CD14-positive monocyte (primary cell): ENCODE measurements around the gene STK32A. TPM values are rescaled to one million over a fixed set of nuclear protein-coding genes. Genes with fewer than 3 reads are reported as not detected.

Experiments
- DNase-seq, 3 donors: peaks; one replicate each; pipeline ENCODE4 v3.0.0-alpha.2; 2011 to 2022
- H2AFZ ChIP-seq: 2 replicates; pipeline ENCODE4 v1.6.0; 2012; ENCODE audit warnings: mild to moderate bottlenecking, low read depth, low read length, inconsistent platforms; ENCODE audit not compliant: insufficient read depth, poor library complexity, severe bottlenecking
- H3K27ac ChIP-seq, 2 donors: 1 replicate in 1 of 2; 2 replicates in 1 of 2; pipeline ENCODE4 v1.5.1; 2012 to 2013; ENCODE audit warnings: low read length in 2 of 2, control low read depth in 1 of 2, inconsistent platforms in 1 of 2, low read depth in 1 of 2, mild to moderate bottlenecking in 1 of 2
- H3K27me3 ChIP-seq, 2 donors: one replicate each; pipeline versions ENCODE4 v1.6.0 to v1.6.1; 2011 to 2013; ENCODE audit warnings: low read length in 2 of 2; ENCODE audit not compliant: control insufficient read depth in 2 of 2, insufficient read depth in 2 of 2
- H3K36me3 ChIP-seq, 2 donors: replicated peaks in 1 of 2; 1 replicate in 1 of 2; 2 replicates in 1 of 2; pipeline versions ENCODE4 v1.5.1 to v1.6.1; 2012 to 2013; ENCODE audit warnings: low read length in 2 of 2, control low read depth in 1 of 2, inconsistent platforms in 1 of 2, mild to moderate bottlenecking in 1 of 2; ENCODE audit not compliant: insufficient read depth in 2 of 2, control insufficient read depth in 1 of 2
- H3K4me1 ChIP-seq, 2 donors: 1 replicate in 1 of 2; 2 replicates in 1 of 2; pipeline versions ENCODE4 v1.5.1 to v1.6.1; 2012 to 2013; ENCODE audit warnings: low read length in 2 of 2, control low read depth in 1 of 2, inconsistent platforms in 1 of 2, mild to moderate bottlenecking in 1 of 2, moderate library complexity in 1 of 2; ENCODE audit not compliant: insufficient read depth in 2 of 2, control insufficient read depth in 1 of 2
- H3K4me2 ChIP-seq: replicated peaks from 2 replicates; pipeline ENCODE3; 2012; ENCODE audit warnings: low read length, moderate library complexity, mild to moderate bottlenecking; ENCODE audit not compliant: poor library complexity, severe bottlenecking; ENCODE audit errors: extremely low read depth
- H3K4me3 ChIP-seq, 3 experiments: fragments of 200-600 bp in 1 of 3; sonication (generic) in 1 of 3; replicated peaks in 1 of 3; 1 replicate in 2 of 3; 2 replicates in 1 of 3; pipeline ENCODE4 v1.5.1; 2011 to 2013; ENCODE audit warnings: low read length in 3 of 3, mild to moderate bottlenecking in 3 of 3, control low read depth in 2 of 3, low read depth in 2 of 3, inconsistent platforms in 1 of 3, moderate library complexity in 1 of 3
- H3K79me2 ChIP-seq: 2 replicates; pipeline ENCODE4 v1.6.0; 2012; ENCODE audit warnings: mild to moderate bottlenecking, control low read depth, inconsistent platforms, low read length, moderate library complexity; ENCODE audit not compliant: insufficient read depth
- H3K9ac ChIP-seq: 2 replicates; pipeline ENCODE4 v1.6.0; 2017; ENCODE audit warnings: low read length, mild to moderate bottlenecking; ENCODE audit not compliant: insufficient read depth, poor library complexity, severe bottlenecking
- H3K9me3 ChIP-seq, 2 donors: replicated peaks in 1 of 2; 1 replicate in 1 of 2; 2 replicates in 1 of 2; pipeline versions ENCODE4 v1.5.1 to v1.6.1; 2012 to 2013; ENCODE audit warnings: low read length in 2 of 2, control low read depth in 1 of 2; ENCODE audit not compliant: control insufficient read depth in 1 of 2, insufficient read depth in 1 of 2
- H4K20me1 ChIP-seq: 2 replicates; pipeline ENCODE4 v1.6.0; 2012; ENCODE audit warnings: mild to moderate bottlenecking, low read length, control low read depth, moderate library complexity; ENCODE audit not compliant: insufficient read depth
- H3K27ac Mint-ChIP-seq, 7 donors: one replicate each; pipeline ENCODE4 v1.8.0; 2020; ENCODE audit warnings: mild to moderate bottlenecking in 7 of 7, mixed read lengths in 7 of 7, moderate library complexity in 6 of 7, inconsistent platforms in 2 of 7
- H3K27me3 Mint-ChIP-seq, 3 donors: one replicate each; pipeline ENCODE4 v1.8.0; 2021 to 2022; ENCODE audit warnings: low read depth in 3 of 3, mild to moderate bottlenecking in 3 of 3, mixed read lengths in 3 of 3, moderate library complexity in 3 of 3, inconsistent platforms in 1 of 3
- H3K36me3 Mint-ChIP-seq, 2 donors: one replicate each; pipeline ENCODE4 v1.8.0; 2020; ENCODE audit warnings: mixed read lengths in 2 of 2, inconsistent platforms in 1 of 2, mild to moderate bottlenecking in 1 of 2
- H3K4me1 Mint-ChIP-seq: one replicate; pipeline ENCODE4 v1.8.0; 2020; ENCODE audit warnings: mild to moderate bottlenecking, mixed read lengths
- H3K4me3 Mint-ChIP-seq, 2 donors: one replicate each; pipeline ENCODE4 v1.8.0; 2020; ENCODE audit warnings: mild to moderate bottlenecking in 2 of 2, mixed read lengths in 2 of 2, moderate library complexity in 1 of 2
- H3K9me3 Mint-ChIP-seq, 7 donors: one replicate each; pipeline ENCODE4 v1.8.0; 2020 to 2022; ENCODE audit warnings: mixed read lengths in 7 of 7, mild to moderate bottlenecking in 6 of 7, moderate library complexity in 6 of 7, inconsistent platforms in 2 of 7
- WGBS: methylation state at CpG from one replicate; pipeline ENCODE4 v1.1.5; 2013; ENCODE audit warnings: missing lambda C conversion rate; ENCODE audit not compliant: insufficient coverage; 5-methylcytosine and 5-hydroxymethylcytosine counted together
- intact Hi-C, 2 donors: fragments of 100-400 bp; cut with micrococcal nuclease; formaldehyde crosslinking; loops; one replicate each; pipeline versions ENCODE4 v1.15.0 to v1.15.1; 2023
- polyA plus RNA-seq, 3 donors: library from polyadenylated mRNA; depleted of rRNA in 1 of 3; unstranded in 2 of 3; stranded (reverse) in 1 of 3; fragments of 300-500 nt in 2 of 3; fragments of >200 nt in 1 of 3; fragmentation: Illumina TruSeq in 2 of 3; gene quantifications; 1 replicate in 2 of 3; 2 replicates in 1 of 3; pipeline ENCODE4 v1.2.3, GENCODE V29; 2012 to 2021
- TF ChIP-seq, protein P1 (sequence below): fragments of 200-600 bp; IDR thresholded peaks from one replicate; pipeline ENCODE4 v1.8.0; 2022; ENCODE audit warnings: antibody characterized with exemption, mild to moderate bottlenecking

The STK32A gene
- polyA plus RNA-seq, 3 donors = not detected

- no peaks in the 10 kb centered on the region for H4K20me1 ChIP-seq
- TF ChIP-seq, protein P1, sequence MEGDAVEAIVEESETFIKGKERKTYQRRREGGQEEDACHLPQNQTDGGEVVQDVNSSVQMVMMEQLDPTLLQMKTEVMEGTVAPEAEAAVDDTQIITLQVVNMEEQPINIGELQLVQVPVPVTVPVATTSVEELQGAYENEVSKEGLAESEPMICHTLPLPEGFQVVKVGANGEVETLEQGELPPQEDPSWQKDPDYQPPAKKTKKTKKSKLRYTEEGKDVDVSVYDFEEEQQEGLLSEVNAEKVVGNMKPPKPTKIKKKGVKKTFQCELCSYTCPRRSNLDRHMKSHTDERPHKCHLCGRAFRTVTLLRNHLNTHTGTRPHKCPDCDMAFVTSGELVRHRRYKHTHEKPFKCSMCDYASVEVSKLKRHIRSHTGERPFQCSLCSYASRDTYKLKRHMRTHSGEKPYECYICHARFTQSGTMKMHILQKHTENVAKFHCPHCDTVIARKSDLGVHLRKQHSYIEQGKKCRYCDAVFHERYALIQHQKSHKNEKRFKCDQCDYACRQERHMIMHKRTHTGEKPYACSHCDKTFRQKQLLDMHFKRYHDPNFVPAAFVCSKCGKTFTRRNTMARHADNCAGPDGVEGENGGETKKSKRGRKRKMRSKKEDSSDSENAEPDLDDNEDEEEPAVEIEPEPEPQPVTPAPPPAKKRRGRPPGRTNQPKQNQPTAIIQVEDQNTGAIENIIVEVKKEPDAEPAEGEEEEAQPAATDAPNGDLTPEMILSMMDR = no peak
- no peaks in the 10 kb centered on the region for H3K4me1 ChIP-seq
- no peaks in the 10 kb centered on the region for H3K36me3 ChIP-seq
- no peak overlapping the region for H3K4me3 Mint-ChIP-seq
- peaks cover 0 to 2% (median 0%) of the 10 kb centered on the region in 3 donors for H3K27me3 Mint-ChIP-seq
- no peak overlapping the region for H3K9ac ChIP-seq
- H3K27me3 ChIP-seq = no peaks in the 10 kb centered on the region
- H3K79me2 ChIP-seq = no peaks in the 10 kb centered on the region
- H3K4me2 ChIP-seq = no peak overlapping the region
- H2AFZ ChIP-seq = no peak overlapping the region
- no peak for DNase-seq
- intact Hi-C loops = no loop called here
- 78% methylated on average over 4 of the region's 7 CpGs for WGBS
- H3K9me3 ChIP-seq = no peaks in the 10 kb centered on the region
- no peaks in the 10 kb centered on the region for H3K4me1 Mint-ChIP-seq
- H3K36me3 Mint-ChIP-seq = no peaks in the 10 kb centered on the region
- no peaks in the 10 kb centered on the region for H3K9me3 Mint-ChIP-seq
- H3K27ac ChIP-seq = no peak overlapping the region
- no peak overlapping the region for H3K4me3 ChIP-seq
- H3K27ac Mint-ChIP-seq = no peak overlapping the region
Observed at GRCh38 chr5:147388184-147389108, 153.6 kb downstream of the STK32A start.

GRCh38 chr5:147390654-147391225, 155.9 kb downstream of the STK32A start:
- no peak overlapping the region for H3K4me3 Mint-ChIP-seq
- Histone ChIP-seq H3K36me3 (no peaks in the 10 kb centered on the region), H3K9me3 (no peaks in the 10 kb centered on the region), H3K9ac (no peak overlapping the region), H3K79me2 (no peaks in the 10 kb centered on the region), H2AFZ (no peak overlapping the region), H3K4me2 (no peak overlapping the region), H4K20me1 (no peaks in the 10 kb centered on the region), H3K27me3 (no peaks in the 10 kb centered on the region), H3K27ac (no peak overlapping the region), H3K4me1 (no peaks in the 10 kb centered on the region), H3K4me3 (no peak overlapping the region)
- H3K27ac Mint-ChIP-seq = no peak overlapping the region
- H3K36me3 Mint-ChIP-seq = no peaks in the 10 kb centered on the region
- TF ChIP-seq, protein P1 = no peak
- no peaks in the 10 kb centered on the region for H3K4me1 Mint-ChIP-seq
- DNase-seq = no peak
- 80% methylated on average over 1 of the region's 3 CpGs for WGBS
- intact Hi-C loops = no loop called here
- peaks cover 0 to 2% (median 0%) of the 10 kb centered on the region in 3 donors for H3K27me3 Mint-ChIP-seq
- no peaks in the 10 kb centered on the region for H3K9me3 Mint-ChIP-seq
